IMR-90 (cell line): ENCODE results near the gene USP47. TPM values are rescaled to one million over a fixed set of nuclear protein-coding genes. Genes with fewer than 3 reads are reported as not detected.
A peak's percentile ranks its signal among the peaks of the same experiment; 100 is the strongest.

ENCODE experiments used
- ATAC-seq: fragments of 200-7000 bp; cut with Tn5 transposase; 2 replicates; pipeline ENCODE4 v1.9.1; 2020; ENCODE audit warnings: low read depth, mild to moderate bottlenecking, moderate library complexity
- BruUV-seq: library from RNA; stranded (reverse); fragments of 400-500 nt; replicated peaks from 2 replicates; lab custom pipeline; 2021; lab: Mats Ljungman, UMichigan
- CTCF ChIA-PET: fragments of 300-600 bp; formaldehyde crosslinking; extraction: SDS; loops from one replicate; lab custom pipeline; 2021; ENCODE audit warnings: antibody characterized with exemption; lab: Yijun Ruan, JAX
- POLR2A ChIA-PET: fragments of 300-600 bp; sonication (Branson Sonifier 250); formaldehyde crosslinking; loops from one replicate; lab custom pipeline; 2022; ENCODE audit warnings: antibody characterized with exemption; ENCODE audit not compliant: unreplicated experiment; lab: Charles Lee
- DNase-seq: peaks from one replicate; pipeline ENCODE4 v3.0.0; 2013
- H2AFZ ChIP-seq: replicated peaks from 2 replicates; pipeline ENCODE3; 2013; ENCODE audit warnings: low read length, mild to moderate bottlenecking; ENCODE audit not compliant: poor library complexity
- H2AK5ac ChIP-seq: 2 replicates; pipeline ENCODE4 v1.6.1; 2013; ENCODE audit warnings: low read depth, low read length, inconsistent platforms
- H2AK9ac ChIP-seq: replicated peaks from 2 replicates; pipeline ENCODE3; 2013; ENCODE audit warnings: mild to moderate bottlenecking, low read depth, low read length, moderate library complexity; ENCODE audit not compliant: poor library complexity
- H2BK120ac ChIP-seq: 2 replicates; pipeline ENCODE4 v1.6.1; 2013; ENCODE audit warnings: low read depth, low read length, inconsistent platforms
- H2BK15ac ChIP-seq: 3 replicates; pipeline ENCODE4 v1.6.1; 2013; ENCODE audit warnings: low read depth, low read length, inconsistent platforms
- H2BK20ac ChIP-seq: 2 replicates; pipeline ENCODE4 v1.6.1; 2013; ENCODE audit warnings: low read depth, mild to moderate bottlenecking, inconsistent platforms, low read length, moderate library complexity
- H2BK5ac ChIP-seq: 2 replicates; pipeline ENCODE4 v1.6.1; 2013; ENCODE audit warnings: mild to moderate bottlenecking, low read depth, low read length, inconsistent platforms; ENCODE audit not compliant: poor library complexity, severe bottlenecking
- H3K14ac ChIP-seq: replicated peaks from 2 replicates; pipeline ENCODE4 v1.6.1; 2013; ENCODE audit warnings: low read depth, low read length, inconsistent platforms
- H3K18ac ChIP-seq: 2 replicates; pipeline ENCODE4 v1.6.1; 2013; ENCODE audit warnings: low read depth, low read length, control low read depth
- H3K23ac ChIP-seq: 2 replicates; pipeline ENCODE4 v1.6.1; 2013; ENCODE audit warnings: low read depth, low read length, inconsistent platforms
- H3K27ac ChIP-seq: 2 replicates; pipeline ENCODE4 v1.5.1; 2013; ENCODE audit warnings: mild to moderate bottlenecking, control low read depth, low read length; ENCODE audit not compliant: insufficient read depth
- H3K27me3 ChIP-seq: 2 replicates; pipeline ENCODE4 v1.6.1; 2013; ENCODE audit warnings: low read length; ENCODE audit not compliant: control insufficient read depth, insufficient read depth
- H3K36me3 ChIP-seq: 2 replicates; pipeline ENCODE4 v1.6.1; 2013; ENCODE audit warnings: low read length, mixed read lengths; ENCODE audit not compliant: control insufficient read depth, insufficient read depth
- H3K4ac ChIP-seq: 2 replicates; pipeline ENCODE4 v1.6.1; 2013; ENCODE audit warnings: low read depth, low read length, inconsistent platforms
- H3K4me1 ChIP-seq: 2 replicates; pipeline ENCODE4 v1.6.1; 2013; ENCODE audit warnings: low read length, mixed read lengths; ENCODE audit not compliant: control insufficient read depth, insufficient read depth
- H3K4me2 ChIP-seq: 2 replicates; pipeline ENCODE4 v1.6.1; 2013; ENCODE audit warnings: low read depth, mild to moderate bottlenecking, control low read depth, low read length, moderate library complexity
- H3K4me3 ChIP-seq: 2 replicates; pipeline ENCODE4 v1.5.1; 2013; ENCODE audit warnings: low read depth, mild to moderate bottlenecking, control low read depth, low read length, moderate library complexity; ENCODE audit not compliant: insufficient read depth
- H3K56ac ChIP-seq: 2 replicates; pipeline ENCODE4 v1.6.1; 2013; ENCODE audit warnings: low read length, inconsistent platforms; ENCODE audit not compliant: insufficient read depth; ENCODE audit errors: extremely low read depth
- H3K79me1 ChIP-seq, 2 experiments: 2 replicates each; pipeline ENCODE4 v1.6.1; 2013; ENCODE audit warnings: low read length in 2 of 2, inconsistent platforms in 1 of 2, low read depth in 1 of 2
- H3K9ac ChIP-seq: 2 replicates; pipeline ENCODE4 v1.6.1; 2013; ENCODE audit warnings: low read depth, low read length, control low read depth
- H3K9me1 ChIP-seq: 2 replicates; pipeline ENCODE4 v1.6.1; 2013; ENCODE audit warnings: low read length, inconsistent platforms; ENCODE audit not compliant: insufficient read depth
- H3K9me3 ChIP-seq: 2 replicates; pipeline ENCODE4 v1.6.1; 2013; ENCODE audit warnings: low read length; ENCODE audit not compliant: control insufficient read depth, insufficient read depth
- H4K20me1 ChIP-seq: 2 replicates; pipeline ENCODE4 v1.6.1; 2013; ENCODE audit warnings: low read length, inconsistent platforms; ENCODE audit not compliant: insufficient read depth
- H4K5ac ChIP-seq: 2 replicates; pipeline ENCODE4 v1.6.1; 2013; ENCODE audit warnings: mild to moderate bottlenecking, low read depth, low read length, control low read depth
- H4K8ac ChIP-seq, 2 experiments: 2 replicates each; pipeline ENCODE4 v1.6.1; 2013; ENCODE audit warnings: low read depth in 2 of 2, low read length in 2 of 2, control low read depth in 1 of 2, inconsistent platforms in 1 of 2
- H4K91ac ChIP-seq: 2 replicates; pipeline ENCODE4 v1.6.1; 2013; ENCODE audit warnings: low read depth, low read length, inconsistent platforms; ENCODE audit not compliant: insufficient read depth
- BHLHE40 ChIP-seq: fragments of 150-350 bp; IDR thresholded peaks from 2 replicates; pipeline ENCODE4 v1.6.1; 2016; ENCODE audit warnings: mild to moderate bottlenecking, low read depth, low read length
- FOS ChIP-seq: fragments of 150-350 bp; IDR thresholded peaks from 2 replicates; pipeline ENCODE4 v1.6.1; 2016; ENCODE audit warnings: low read depth, low read length
- MAZ ChIP-seq: IDR thresholded peaks from 2 replicates; pipeline ENCODE4 v1.6.1; 2012; ENCODE audit warnings: low read depth, mild to moderate bottlenecking, low read length, improper control_type of control experiment, moderate library complexity, borderline replicate concordance
- NFE2L2 ChIP-seq: fragments of 150-350 bp; IDR thresholded peaks from 2 replicates; pipeline ENCODE4 v1.6.1; 2016; ENCODE audit warnings: low read depth, mild to moderate bottlenecking, low read length
- RFX5 ChIP-seq: IDR thresholded peaks from 2 replicates; pipeline ENCODE4 v1.8.0; 2012; ENCODE audit warnings: low read depth, mild to moderate bottlenecking, low read length, moderate library complexity
- whole genome bisulfite sequencing, 2 experiments: methylation state at CpG; one replicate each; pipeline versions ENCODE4 v1.1.5 to v1.1.7; 2013; ENCODE audit warnings: missing lambda C conversion rate in 2 of 2; ENCODE audit not compliant: insufficient read length in 1 of 2; ENCODE audit errors: extremely low coverage in 2 of 2; 5-methylcytosine and 5-hydroxymethylcytosine counted together
- dilution Hi-C: fragments of 300-500 bp; cut with HindIII; formaldehyde crosslinking; loops from one replicate; pipeline ENCODE4 v1.14.3; 2018; ENCODE audit warnings: low sequenced_read_pairs; ENCODE audit not compliant: unreplicated experiment
- in situ Hi-C: fragments of 300-500 bp; cut with MboI; formaldehyde crosslinking; loops from 3 replicates; pipeline ENCODE4 v1.14.3; 2019; ENCODE audit warnings: low sequenced_read_pairs, inconsistent platforms, mixed read lengths
- intact Hi-C: fragments of 100-400 bp; cut with micrococcal nuclease; formaldehyde crosslinking; loops from 2 replicates; pipeline ENCODE4 v1.10.0; 2022
- polyA plus RNA-seq, 3 experiments: library from polyadenylated mRNA; depleted of rRNA; stranded (reverse); fragments of >200 nt; gene quantifications; 2 replicates each; pipeline ENCODE4 v1.2.3, GENCODE V29; 2012; ENCODE audit warnings: low replicate concordance in 1 of 3
- total RNA-seq: library from RNA; depleted of rRNA; stranded (reverse); fragments of >200 nt; gene quantifications from 2 replicates; pipeline ENCODE4 v1.2.3, GENCODE V29; 2012

The USP47 gene
- total and polyA plus RNA-seq, 2 of the 4 experiments (the other 2 are of a cell fraction): 15.0 to 110 TPM

GRCh38 chr11:11808992-11809615 lies 32.7 kb upstream of the USP47 start (continued):
- no peak for TF ChIP-seq MAZ

GRCh38 chr11:11810764-11811726 lies 30.7 kb upstream of the USP47 start:
- DNase-seq: no peak
- H3K27ac ChIP-seq: no peak overlapping the region
- 93% methylated on average over 6 of the region's 35 CpGs; no CpG with 5 or more reads in 1 of the 2 experiments for WGBS, 2 experiments

More at GRCh38 chr11:11810764-11811726, 30.7 kb upstream of the USP47 start:
- CTCF ChIA-PET: no interaction called here
- H2BK5ac ChIP-seq: no peak overlapping the region
- peaks cover 13% of the 10 kb centered on the region for H3K4me1 ChIP-seq
- no peak overlapping the region for H4K8ac ChIP-seq
- intact Hi-C loops (no loop called here), dilution Hi-C loops (no loop called here), in situ Hi-C loops (no loop called here)
- H3K9me3 ChIP-seq: no peaks in the 10 kb centered on the region
- no peak overlapping the region for H2AFZ ChIP-seq
- TF ChIP-seq BHLHE40 (no peak), NFE2L2 (no peak), RFX5 (no peak), FOS (no peak)
- H2BK15ac ChIP-seq: 0 out of 3 replicates have a peak overlapping the region, but pooled peaks have one; percentile 49
- no peak overlapping the region for H4K5ac ChIP-seq
- ATAC-seq: no peak
- H3K4ac ChIP-seq: no peak overlapping the region
- H4K91ac ChIP-seq: peak overlapping the region; percentile 15; the same call in 1 of the 2 replicates
- POLR2A ChIA-PET: no interaction called here
- H2BK120ac ChIP-seq: no peak overlapping the region
- H3K9me1 ChIP-seq: peaks cover 11% of the 10 kb centered on the region
- H3K79me1 ChIP-seq: no peaks in the 10 kb centered on the region; a peak in 1 of 4 replicates
- H2AK9ac ChIP-seq: no peak overlapping the region
- no peak overlapping the region for H3K23ac ChIP-seq
- no peak overlapping the region for H3K4me2 ChIP-seq
- H4K20me1 ChIP-seq: no peaks in the 10 kb centered on the region
- no peak overlapping the region for H3K9ac ChIP-seq
- no peak overlapping the region for H2BK20ac ChIP-seq
- H3K36me3 ChIP-seq: no peaks in the 10 kb centered on the region
- peak overlapping the region; percentile 32; the same call in 1 of the 2 replicates for H2AK5ac ChIP-seq
- no peak overlapping the region for H3K18ac ChIP-seq
- H3K27me3 ChIP-seq: no peaks in the 10 kb centered on the region
- H3K4me3 ChIP-seq: no peak overlapping the region
- no peak overlapping the region for H3K56ac ChIP-seq
- no peak overlapping the region for H3K14ac ChIP-seq
- no TSS peak for BruUV-seq
